GM18505 (cell line): ENCODE data around the gene PLXND1.

Experiments used
- ATAC-seq: cut with Tn5 transposase; IDR thresholded peaks from one replicate; pipeline ENCODE4 v1.9.1; 2021; ENCODE audit not compliant: unreplicated experiment
- POLR2A ChIP-seq: IDR thresholded peaks from 4 replicates; pipeline ENCODE4 v1.6.1; 2011; ENCODE audit warnings: borderline replicate concordance; ENCODE audit not compliant: insufficient read depth, insufficient read length; ENCODE audit errors: extremely low read depth

Gene PLXND1

GRCh38 chr3:129635656-129636055, 29.2 kb upstream of the PLXND1 start:
- no peak for TF ChIP-seq POLR2A
- ATAC-seq = no peak

GRCh38 chr3:129633751-129634481, 27.4 kb upstream of the PLXND1 start:
- no peak for TF ChIP-seq POLR2A
- ATAC-seq = no peak

GRCh38 chr3:129632977-129633376, 26.5 kb upstream of the PLXND1 start:
- no peak for TF ChIP-seq POLR2A
- no peak for ATAC-seq

- TF ChIP-seq POLR2A = no peak
- ATAC-seq = no peak
Measured at GRCh38 chr3:129632556-129632955, 26.1 kb upstream of the PLXND1 start.

GRCh38 chr3:129632056-129632455, 25.6 kb upstream of the PLXND1 start:
- no peak for ATAC-seq
- no peak for TF ChIP-seq POLR2A

- no peak for ATAC-seq
- no peak for TF ChIP-seq POLR2A
Measured at GRCh38 chr3:129629011-129629410, 22.5 kb upstream of the PLXND1 start.

GRCh38 chr3:129628169-129628522, 21.7 kb upstream of the PLXND1 start:
- TF ChIP-seq POLR2A = no peak
- ATAC-seq = no peak

- ATAC-seq = no peak
- no peak for TF ChIP-seq POLR2A
Measured at GRCh38 chr3:129627350-129628168, 21.1 kb upstream of the PLXND1 start.

- peak; percentile 91 for ATAC-seq
- TF ChIP-seq POLR2A = peak; percentile 73
Measured at GRCh38 chr3:129626744-129627349, 20.4 kb upstream of the PLXND1 start.

GRCh38 chr3:129625072-129625874, 18.8 kb upstream of the PLXND1 start:
- TF ChIP-seq POLR2A = no peak
- no peak for ATAC-seq

GRCh38 chr3:129624347-129625071, 18.0 kb upstream of the PLXND1 start:
- no peak for TF ChIP-seq POLR2A
- ATAC-seq = no peak

GRCh38 chr3:129623447-129624118, 17.1 kb upstream of the PLXND1 start:
- ATAC-seq = no peak
- no peak for TF ChIP-seq POLR2A
